T47D (cell line): ENCODE results near the gene CELSR1.

Source experiments
- DNase-seq, 2 experiments: peaks; one replicate each; pipeline versions ENCODE4 v3.0.0 to v3.0.0-alpha.2; 2011 to 2012; ENCODE audit warnings: low read depth in 1 of 2, low spot score in 1 of 2
- JUND ChIP-seq: IDR thresholded peaks from 2 replicates; pipeline ENCODE4 v1.6.1; 2012; ENCODE audit warnings: low read depth
- in situ Hi-C: cut with HindIII; loops from 2 replicates; pipeline ENCODE4 v1.10.0; 2016; ENCODE audit warnings: low sequenced_read_pairs, low pct_unique_long_range_greater_than_20kb

The CELSR1 gene

DNA sequence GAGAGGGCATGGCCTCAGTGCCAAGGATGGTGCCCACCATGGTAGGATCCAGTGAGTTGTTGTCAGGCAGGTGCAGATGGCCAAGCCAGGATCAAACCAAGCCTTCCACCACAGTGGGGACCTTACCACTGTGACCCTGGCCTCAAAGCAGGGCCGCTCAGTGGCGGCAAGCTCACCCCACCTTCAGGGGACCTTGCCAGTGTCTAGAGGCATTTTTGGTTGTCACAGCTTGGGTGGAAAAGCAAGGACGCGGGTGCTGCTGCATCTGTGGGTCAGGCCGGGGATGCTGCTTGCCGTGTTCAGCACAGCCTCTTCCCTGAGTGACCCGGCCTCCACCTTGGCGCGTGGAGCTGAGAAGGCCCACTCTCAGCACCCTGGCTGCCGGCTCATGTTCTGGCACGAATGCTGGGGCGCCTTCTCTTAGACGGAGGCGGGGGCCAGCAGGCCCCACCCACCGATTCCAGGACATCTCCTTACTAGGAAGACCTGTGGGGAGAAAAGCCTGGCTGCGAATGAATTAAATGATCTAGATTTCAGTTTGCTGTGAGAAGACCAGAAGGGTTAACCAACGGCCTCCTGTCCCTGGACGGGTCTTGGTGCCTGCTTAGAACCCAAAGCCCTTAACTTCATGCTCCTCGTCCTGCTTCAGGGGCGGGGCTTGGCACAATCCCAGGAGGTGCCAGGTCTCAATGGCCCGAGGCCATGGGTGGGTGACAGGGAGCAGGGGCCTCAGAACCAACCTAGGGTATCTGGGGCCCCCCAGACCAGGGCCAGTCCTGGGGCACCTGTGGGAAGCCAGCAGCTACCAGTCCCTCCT is 183.0 kb downstream of the CELSR1 start:
- in situ Hi-C loops: no loop called here
- TF ChIP-seq JUND: no peak
- no peak for DNase-seq

GRCh38 chr22:46353483-46354105 is 183.8 kb downstream of the CELSR1 start:
- DNase-seq: no peak
- TF ChIP-seq JUND: no peak
- in situ Hi-C loops: no loop called here

GRCh38 chr22:46352691-46353386 is 184.6 kb downstream of the CELSR1 start:
- TF ChIP-seq JUND: no peak
- peak in 1 of 2 experiments; percentile 33 for DNase-seq
- in situ Hi-C loops: no loop called here

- TF ChIP-seq JUND: no peak
- DNase-seq: no peak
- in situ Hi-C loops: no loop called here
Measured at GRCh38 chr22:46352276-46352675, 185.1 kb downstream of the CELSR1 start.

DNA sequence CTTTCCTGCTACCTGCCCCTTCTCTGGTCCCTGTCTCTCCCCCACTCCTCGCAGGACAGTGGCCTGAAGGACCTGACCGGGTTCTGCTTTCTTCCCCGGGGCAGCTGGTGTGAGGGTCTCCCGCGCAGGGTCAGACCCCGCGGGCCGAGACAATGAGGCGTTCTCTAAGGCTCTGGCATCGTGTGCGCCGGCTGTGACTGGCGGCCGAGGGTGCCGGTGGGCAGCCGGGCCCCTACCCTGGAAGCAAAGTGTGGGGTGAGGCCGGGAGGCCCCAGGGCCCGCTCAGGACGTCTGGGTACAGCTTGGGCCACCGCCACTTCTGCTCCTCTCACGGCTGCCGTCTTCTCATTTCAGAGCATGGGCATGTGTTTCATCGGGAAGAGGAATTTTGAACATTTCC is 185.7 kb downstream of the CELSR1 start:
- in situ Hi-C loops: no loop called here
- DNase-seq: no peak
- TF ChIP-seq JUND: no peak

DNA sequence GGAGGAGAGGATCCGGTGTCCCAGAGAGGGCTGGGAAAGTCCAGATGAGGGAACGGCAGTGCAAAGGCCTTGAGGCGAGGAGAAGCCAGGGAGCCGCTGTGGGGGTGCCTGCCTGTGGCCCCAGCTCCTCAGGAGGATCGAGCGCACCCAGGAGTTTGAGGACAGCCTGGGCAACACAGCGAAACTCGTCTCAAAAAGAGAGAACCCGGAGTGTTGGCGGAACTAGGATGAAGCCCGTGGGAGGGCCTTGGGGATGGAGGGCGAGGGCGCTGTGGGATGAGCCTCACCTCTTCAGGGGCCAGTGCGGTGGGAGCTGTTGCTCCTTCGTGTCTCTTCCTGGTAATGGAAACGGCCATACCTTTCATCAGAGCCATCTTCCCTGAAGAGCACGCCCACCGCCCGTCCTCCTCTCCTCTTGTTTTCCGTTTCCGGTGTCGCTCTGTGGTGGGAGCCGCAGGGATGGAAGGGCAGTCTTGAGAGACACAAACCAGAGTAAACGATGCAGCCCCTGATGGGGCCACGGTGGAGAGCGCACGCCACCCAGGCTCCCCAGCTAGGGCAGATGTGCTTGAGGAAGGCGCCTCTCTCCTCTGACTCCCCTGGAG is 186.2 kb downstream of the CELSR1 start:
- in situ Hi-C loops: no loop called here
- no peak for DNase-seq
- TF ChIP-seq JUND: no peak

- DNase-seq: no peak
- TF ChIP-seq JUND: no peak
- in situ Hi-C loops: no loop called here
Measured at GRCh38 chr22:46350646-46351045, 186.8 kb downstream of the CELSR1 start.

GRCh38 chr22:46350121-46350520 is 187.3 kb downstream of the CELSR1 start:
- in situ Hi-C loops: no loop called here
- TF ChIP-seq JUND: no peak
- DNase-seq: no peak

- no peak for DNase-seq
- no peak for TF ChIP-seq JUND
- in situ Hi-C loops: no loop called here
Measured at GRCh38 chr22:46349681-46350080, 187.7 kb downstream of the CELSR1 start.

DNA sequence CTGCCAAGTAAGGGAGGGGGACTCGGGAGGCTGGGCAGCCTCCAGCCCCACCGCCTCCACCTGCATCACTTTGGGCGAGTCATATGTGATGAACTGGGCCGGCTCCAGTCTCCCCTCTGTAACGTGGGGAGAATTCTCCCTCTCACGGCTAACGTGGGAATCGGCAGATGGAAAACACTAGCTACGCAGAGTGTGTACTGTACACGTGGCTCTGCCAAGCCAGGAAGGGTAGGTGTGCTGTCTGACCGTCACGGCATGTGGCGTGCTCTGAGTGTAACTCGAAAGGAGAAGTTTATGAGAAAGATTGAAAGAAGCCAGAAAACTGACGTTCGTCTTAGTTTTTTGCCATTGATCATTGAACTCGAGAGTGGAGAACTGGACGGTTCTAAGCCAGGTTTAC is 188.2 kb downstream of the CELSR1 start:
- no peak for DNase-seq
- in situ Hi-C loops: no loop called here
- no peak for TF ChIP-seq JUND

DNA sequence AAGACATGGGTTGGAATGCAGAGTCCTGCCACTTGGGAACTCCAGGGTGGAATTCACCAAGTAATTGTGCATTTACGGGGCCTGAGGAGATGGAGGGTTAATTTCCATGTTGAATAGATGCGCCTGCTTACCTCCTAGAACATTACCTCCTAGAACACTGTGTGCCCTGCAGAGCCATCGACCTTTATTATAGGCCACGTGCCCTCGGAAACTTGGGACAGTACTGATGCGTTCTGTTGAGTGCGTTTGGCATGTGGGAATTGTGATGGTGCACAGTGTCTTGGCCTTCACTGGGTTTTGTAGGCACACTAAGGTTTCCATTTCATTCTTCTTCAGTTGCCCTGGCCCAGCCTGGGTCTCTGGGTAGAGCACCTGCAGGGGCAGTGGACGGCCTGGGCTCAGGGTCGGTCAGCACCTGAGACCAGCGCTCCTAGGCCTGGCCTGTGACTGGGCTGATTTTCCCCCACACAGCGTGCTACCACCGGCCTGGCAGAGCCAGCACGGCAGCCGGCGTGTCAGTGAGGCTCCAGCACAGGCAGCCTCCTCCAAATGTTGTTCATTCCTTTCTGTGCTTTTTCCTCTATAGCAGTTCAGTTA is 189.2 kb downstream of the CELSR1 start:
- in situ Hi-C loops: no loop called here
- TF ChIP-seq JUND: no peak
- DNase-seq: no peak

GRCh38 chr22:46347646-46348045 is 189.8 kb downstream of the CELSR1 start:
- in situ Hi-C loops: no loop called here
- DNase-seq: no peak
- TF ChIP-seq JUND: no peak
